ENCODE results near the gene MX2.

MX2 gene

DNA sequence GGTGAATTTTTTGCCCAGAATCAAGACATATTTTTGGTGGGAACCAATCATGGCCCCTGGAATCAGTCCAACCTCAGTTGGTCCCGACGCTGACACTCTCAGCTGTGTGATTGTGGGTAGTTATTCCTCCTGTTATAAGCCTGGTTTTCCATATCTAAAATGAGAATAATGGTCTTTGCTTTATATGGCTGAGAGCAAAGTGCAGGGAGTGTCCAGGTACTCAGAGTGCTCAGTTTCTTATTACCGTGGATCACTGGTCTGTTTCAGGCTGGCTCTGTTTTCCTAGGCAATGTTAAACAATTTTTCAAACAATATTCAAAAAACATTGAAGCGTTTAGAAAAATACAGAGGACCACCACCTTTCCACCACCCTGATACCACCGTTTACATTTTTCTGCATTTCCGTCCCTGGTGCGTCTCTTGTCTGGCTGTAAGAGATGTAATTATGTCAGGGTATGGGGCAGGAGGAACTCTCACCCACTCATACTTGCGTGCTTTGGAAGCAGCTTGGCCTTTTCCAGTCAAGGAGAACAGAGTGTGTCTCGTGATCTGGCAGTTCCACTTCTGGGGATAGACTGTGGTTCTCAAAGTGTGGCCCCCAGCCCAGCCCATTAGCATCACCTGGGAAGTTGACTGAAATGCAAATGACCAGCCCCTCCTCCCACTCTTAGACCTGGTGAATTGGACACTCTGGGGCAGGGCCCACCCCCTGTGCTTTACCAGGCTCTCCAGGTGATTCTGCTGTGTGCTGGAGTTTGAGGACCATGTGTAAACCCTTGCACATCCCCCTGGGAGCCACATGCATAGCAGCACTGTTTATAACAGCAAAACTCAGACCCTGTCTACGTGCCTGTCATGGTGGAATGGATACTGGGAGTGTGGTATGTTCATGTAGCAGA lies 71.0 kb downstream of the MX2 start:
- no peak for DNase-seq (ENCODE audit: low read depth in 3 of 3, low spot score in 1 of 3)

- no peak for DNase-seq (ENCODE audit: low read depth in 3 of 3, low spot score in 1 of 3)
These were observed 71.7 kb downstream of the MX2 start for GRCh38 chr21:41433566-41433965.

GRCh38 chr21:41435706-41436105 lies 73.9 kb downstream of the MX2 start:
- DNase-seq (ENCODE audit: low read depth in 3 of 3, low spot score in 1 of 3): no peak

- no peak for DNase-seq (ENCODE audit: low read depth in 3 of 3, low spot score in 1 of 3)
These were observed 75.9 kb downstream of the MX2 start for GRCh38 chr21:41437729-41438128.

DNA sequence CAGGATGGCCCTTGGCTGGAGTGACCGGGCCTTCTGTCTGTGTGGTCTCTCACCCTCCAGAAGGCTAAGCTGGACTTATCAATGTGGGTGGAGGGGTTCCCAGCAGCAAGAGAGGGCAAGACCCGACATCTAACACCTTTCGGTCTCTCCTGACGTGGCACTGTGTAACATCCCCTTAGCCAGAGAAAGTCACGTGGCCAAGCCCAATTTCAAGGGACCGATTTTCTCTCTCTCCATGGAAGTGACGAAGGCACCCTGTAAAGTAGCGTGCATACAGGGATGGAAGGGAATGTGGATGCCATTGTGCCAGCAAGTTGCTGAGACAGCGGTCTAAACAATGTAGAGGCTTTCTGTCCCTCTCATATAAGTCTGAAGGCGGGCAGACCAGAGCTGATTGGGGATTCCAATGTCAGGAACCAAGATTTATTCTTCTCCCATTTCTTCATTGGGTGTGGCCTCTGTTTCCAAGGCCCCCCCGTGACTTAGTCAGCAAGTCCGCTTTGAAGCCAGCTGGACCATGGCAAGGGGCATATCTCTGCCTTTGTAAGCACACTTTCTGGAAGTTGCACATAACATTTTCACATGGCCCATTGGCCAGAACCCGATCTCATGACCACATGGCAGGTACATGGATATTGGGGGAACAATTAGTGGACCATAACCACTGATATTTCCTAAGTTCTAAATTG lies 76.7 kb downstream of the MX2 start:
- no peak for DNase-seq (ENCODE audit: low read depth in 3 of 3, low spot score in 1 of 3)

GRCh38 chr21:41439248-41439647 lies 77.4 kb downstream of the MX2 start:
- no peak for DNase-seq (ENCODE audit: low read depth in 3 of 3, low spot score in 1 of 3)

GRCh38 chr21:41441546-41441945 lies 79.7 kb downstream of the MX2 start:
- no peak for DNase-seq (ENCODE audit: low read depth in 3 of 3, low spot score in 1 of 3)

DNA sequence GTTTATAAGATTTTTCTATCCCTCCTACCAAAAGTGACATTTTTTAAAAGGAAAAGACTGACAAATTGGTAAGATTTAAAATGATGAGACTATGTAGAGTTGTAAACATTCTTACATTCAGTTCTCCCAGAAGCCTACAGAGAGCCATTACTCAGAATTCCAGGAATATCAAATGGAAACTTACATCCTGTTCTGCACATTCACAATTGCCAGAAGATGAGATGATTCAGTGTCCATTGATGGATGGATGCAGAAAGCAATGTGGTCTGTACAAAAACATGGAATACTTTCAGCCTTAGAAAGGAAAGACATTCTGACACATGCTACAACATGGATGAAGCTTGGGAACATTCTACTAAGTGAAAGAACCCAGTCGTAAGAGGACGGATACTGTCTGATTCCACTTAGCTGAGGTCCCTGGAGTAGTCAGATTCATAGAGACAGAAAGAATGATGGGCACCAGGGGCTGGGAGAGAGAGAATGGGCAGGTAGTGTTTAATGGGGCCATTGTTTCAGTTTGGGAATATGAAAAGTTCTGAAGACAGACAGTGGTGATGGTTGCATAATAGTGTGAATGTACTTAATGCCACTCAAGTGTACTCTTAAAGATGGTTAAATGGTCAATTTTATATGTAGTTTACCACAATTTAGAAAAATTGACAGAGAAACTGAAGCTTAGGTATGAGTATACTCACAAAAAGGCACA lies 80.8 kb downstream of the MX2 start:
- no peak for DNase-seq (ENCODE audit: low read depth in 3 of 3, low spot score in 1 of 3)

- no peak for DNase-seq (ENCODE audit: low read depth in 3 of 3, low spot score in 1 of 3)
These were observed 81.7 kb downstream of the MX2 start for GRCh38 chr21:41443562-41443961.

DNA sequence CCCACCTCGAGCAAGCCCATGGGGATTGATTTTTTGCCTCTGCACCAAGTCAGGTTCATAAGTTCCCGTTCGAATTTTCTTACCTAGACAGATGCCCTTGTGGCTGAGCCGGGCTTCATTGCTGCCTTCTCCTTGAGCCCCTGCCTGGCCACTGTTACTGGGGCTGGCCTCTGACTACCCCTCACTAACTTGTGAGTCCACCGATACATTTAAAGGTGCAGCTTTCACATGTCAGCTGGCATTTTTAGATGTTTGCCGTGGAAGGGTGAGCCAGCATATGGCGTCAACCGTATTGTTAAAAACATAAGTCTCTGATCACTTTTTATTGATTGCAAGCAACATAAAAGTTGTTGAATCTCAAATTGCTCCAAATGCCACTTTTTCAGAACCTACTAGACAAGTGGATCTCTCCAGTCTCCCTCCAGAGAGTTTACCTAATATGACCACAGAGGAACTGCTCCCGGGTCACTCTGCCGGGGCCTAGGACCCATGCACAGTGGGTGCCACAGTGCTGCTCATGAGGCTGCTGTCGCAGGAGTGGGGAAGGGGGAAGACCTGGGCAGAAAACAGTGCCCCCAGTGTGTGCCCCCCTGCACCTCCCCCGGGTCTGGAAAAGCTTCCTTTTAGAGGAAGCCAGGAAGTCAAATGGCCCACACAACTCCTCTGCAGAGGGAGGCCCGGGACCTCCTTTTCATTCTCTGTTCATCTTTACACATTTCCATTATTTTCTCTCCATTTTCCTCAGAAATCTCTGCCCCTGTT lies 83.1 kb downstream of the MX2 start:
- DNase-seq (ENCODE audit: low read depth in 3 of 3, low spot score in 1 of 3): no peak

- DNase-seq (ENCODE audit: low read depth in 3 of 3, low spot score in 1 of 3): no peak
These were observed 83.6 kb downstream of the MX2 start for GRCh38 chr21:41445465-41445862.

DNA sequence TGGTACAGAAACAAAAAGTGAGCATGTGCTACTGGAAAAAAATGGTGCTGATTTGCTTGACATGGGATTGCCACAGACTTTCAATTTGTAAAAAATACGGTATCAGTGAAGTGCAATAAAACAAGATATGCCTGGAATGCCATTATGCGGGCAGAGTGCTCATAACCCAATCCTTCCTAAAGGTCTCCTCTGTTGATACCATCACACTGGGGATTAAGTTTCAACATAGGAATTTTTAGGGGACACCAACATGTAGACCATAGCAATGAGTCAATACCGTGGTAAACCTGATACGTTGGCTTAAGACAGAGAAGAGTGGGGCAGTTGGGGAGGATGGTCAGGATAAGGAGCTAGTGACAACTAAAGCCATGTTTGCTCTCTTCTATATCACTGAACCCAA lies 84.8 kb downstream of the MX2 start:
- no peak for DNase-seq (ENCODE audit: low read depth in 3 of 3, low spot score in 1 of 3)

DNA sequence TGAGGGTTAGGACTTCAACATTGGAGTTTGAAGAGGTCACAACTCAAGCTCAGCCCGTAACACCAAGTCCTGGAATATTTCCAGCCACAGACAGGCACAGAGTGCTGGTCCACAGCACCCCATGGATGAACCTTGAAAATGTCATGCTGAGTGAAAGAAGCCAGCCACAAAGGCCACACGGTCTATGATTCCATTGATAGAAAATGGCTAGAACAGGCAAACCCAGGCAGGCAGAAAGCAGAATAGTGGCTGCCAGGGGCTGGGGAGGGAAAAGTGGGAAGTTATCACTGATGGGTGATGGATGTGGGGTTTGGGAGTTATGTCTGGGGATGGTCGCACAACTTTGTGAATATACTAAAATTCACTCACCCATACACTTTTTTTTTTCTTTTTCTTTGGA lies 85.5 kb downstream of the MX2 start:
- DNase-seq (ENCODE audit: low read depth in 3 of 3, low spot score in 1 of 3): no peak

GRCh38 chr21:41449613-41450012 lies 87.8 kb downstream of the MX2 start:
- DNase-seq (ENCODE audit: low read depth in 3 of 3, low spot score in 1 of 3): no peak

DNA sequence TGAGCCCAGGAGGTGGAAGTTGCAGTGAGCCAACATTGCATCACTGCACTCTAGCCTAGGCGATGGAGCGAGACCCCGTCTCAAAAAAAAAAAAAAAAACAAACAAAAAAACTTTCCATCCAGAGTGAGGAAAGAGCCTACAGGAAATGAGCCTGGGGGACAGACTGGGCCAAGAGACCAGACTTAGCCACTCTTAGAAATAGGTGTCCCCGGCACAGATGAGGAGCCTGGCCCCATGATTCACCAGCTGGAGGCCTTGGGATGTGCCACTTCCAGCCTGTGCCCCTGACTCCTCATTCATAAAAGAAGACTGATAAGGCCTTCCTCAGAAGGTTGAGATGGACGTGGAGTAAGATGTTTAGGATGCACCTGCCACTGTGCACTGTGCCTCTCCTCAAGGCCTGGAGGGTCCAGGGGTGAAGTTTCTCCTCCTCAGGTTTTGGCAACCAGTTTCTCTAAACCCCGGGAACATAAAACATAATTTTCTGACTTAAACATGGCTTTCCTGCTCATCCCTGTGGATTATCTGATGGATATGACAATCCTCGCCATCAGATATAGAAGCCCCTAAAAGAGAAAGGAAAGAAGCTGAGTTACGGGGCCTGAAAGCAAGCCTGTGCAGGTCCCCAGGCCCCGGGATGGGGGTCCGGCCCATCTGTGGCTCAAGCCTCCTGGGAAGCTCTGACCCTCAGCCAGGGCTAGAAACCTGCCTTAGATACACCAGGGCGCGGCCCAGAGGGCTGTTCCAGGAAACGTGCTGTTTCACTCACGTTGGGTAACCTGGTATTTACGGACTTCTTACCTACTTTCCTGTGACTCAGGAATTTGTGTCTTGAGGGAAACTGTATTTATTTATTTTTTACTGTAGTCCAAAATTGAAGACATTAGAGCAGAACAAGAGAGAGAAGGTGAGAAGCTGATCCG lies 90.2 kb downstream of the MX2 start:
- no peak for DNase-seq (ENCODE audit: low read depth in 3 of 3, low spot score in 1 of 3)

DNA sequence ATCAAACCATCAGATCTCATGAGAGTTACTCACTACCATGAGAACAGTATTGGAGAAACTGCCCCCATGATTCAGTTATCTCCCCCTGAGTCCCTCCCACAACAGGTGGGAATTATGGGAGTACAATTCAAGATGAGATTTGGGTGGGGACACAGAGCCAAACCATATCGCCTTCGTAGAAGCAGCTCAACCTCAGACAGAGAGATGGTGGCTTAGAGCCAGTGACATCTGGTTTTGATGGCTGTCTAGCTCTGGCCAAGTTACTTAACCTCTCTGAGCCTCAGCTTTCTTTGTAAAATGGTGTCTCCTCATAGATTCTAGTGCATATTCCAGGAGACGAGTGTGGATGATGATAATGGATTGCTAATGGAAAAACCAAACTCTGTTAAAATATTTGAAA lies 91.4 kb downstream of the MX2 start:
- no peak for DNase-seq (ENCODE audit: low read depth in 3 of 3, low spot score in 1 of 3)

GRCh38 chr21:41453761-41454160 lies 91.9 kb downstream of the MX2 start:
- DNase-seq (ENCODE audit: low read depth in 3 of 3, low spot score in 1 of 3): no peak

DNA sequence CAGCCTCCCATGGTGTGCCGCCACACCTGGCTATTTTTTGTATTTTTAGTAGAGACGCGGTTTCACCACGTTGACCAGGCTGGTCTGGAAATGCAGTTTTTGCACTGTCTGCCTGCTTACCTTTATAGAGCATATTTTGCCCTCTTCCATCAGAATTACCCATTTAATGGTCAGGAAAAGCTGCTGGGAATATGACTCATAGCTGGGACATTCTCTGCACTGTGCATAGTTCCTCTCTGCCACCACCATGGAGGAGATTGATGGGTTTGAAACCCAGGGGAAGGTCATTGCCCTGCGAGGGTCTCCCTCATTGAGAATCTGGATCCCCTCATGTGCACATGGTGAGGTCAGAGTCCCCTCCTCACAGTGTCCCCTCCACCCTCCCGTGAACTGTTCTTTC lies 96.3 kb downstream of the MX2 start:
- no peak for DNase-seq (ENCODE audit: low read depth in 3 of 3, low spot score in 1 of 3)

- no peak for DNase-seq (ENCODE audit: low read depth in 3 of 3, low spot score in 1 of 3)
These were observed 96.7 kb downstream of the MX2 start for GRCh38 chr21:41458559-41458958.
